GM12878 (cell line): Measurements from ENCODE around the gene PHF21B. TPM values are rescaled to one million over a fixed set of nuclear protein-coding genes. Genes with fewer than 3 reads are reported as not detected.

Experiments
- ATAC-seq: fragments of 200-7000 bp; cut with Tn5 transposase; 3 replicates; pipeline ENCODE4 v1.9.1; 2020; ENCODE audit warnings: mild to moderate bottlenecking, moderate library complexity
- BruUV-seq: library from RNA; stranded (reverse); fragments of 400-500 nt; replicated peaks from 2 replicates; lab custom pipeline; 2021; lab: Mats Ljungman, UMichigan
- CTCF ChIA-PET: fragments of 300-600 bp; sonication (Branson Sonifier 250); formaldehyde crosslinking; extraction: SDS; loops from one replicate; lab custom pipeline; 2021; ENCODE audit warnings: inconsistent platforms; lab: Yijun Ruan, JAX
- POLR2A ChIA-PET: fragments of 350-600 bp; formaldehyde crosslinking; extraction: SDS; loops from one replicate; lab custom pipeline; 2021; ENCODE audit warnings: inconsistent platforms; lab: Charles Lee
- RAD21 ChIA-PET: fragments of 300-600 bp; sonication (Branson Sonifier 250); formaldehyde crosslinking; loops from one replicate; lab custom pipeline; 2023; ENCODE audit warnings: antibody characterized with exemption; ENCODE audit not compliant: unreplicated experiment; lab: Charles Lee
- SMC1A ChIA-PET: fragments of 300-600 bp; sonication (Branson Sonifier 250); formaldehyde crosslinking; loops from one replicate; lab custom pipeline; 2023; ENCODE audit not compliant: unreplicated experiment, uncharacterized antibody; lab: Charles Lee
- DNase-seq: peaks from one replicate; pipeline ENCODE4 v3.0.0-alpha.2; 2011; ENCODE audit warnings: low read depth, low spot score
- FAIRE-seq: peaks from 3 replicates; lab custom pipeline; 2011; peaks lifted over from hg19 to GRCh38; lab: Jason Lieb, UNC
- H2AFZ ChIP-seq: 2 replicates; pipeline ENCODE4 v1.6.0; 2011; ENCODE audit warnings: low read depth, low read length, control low read depth; ENCODE audit not compliant: control insufficient read depth
- H3K27ac ChIP-seq: 2 replicates; pipeline ENCODE4 v1.5.1; 2011; ENCODE audit warnings: control low read depth; ENCODE audit not compliant: control insufficient read depth, insufficient read depth
- H3K27me3 ChIP-seq, 2 experiments: replicated peaks in 1 of 2; 2 replicates each; pipeline versions ENCODE4 v1.6.0 to v1.6.1; 2011; ENCODE audit warnings: low read length in 1 of 2; ENCODE audit not compliant: control insufficient read depth in 2 of 2, insufficient read depth in 2 of 2
- H3K36me3 ChIP-seq, 2 experiments: 2 replicates each; pipeline ENCODE4 v1.5.1; 2011; ENCODE audit warnings: low read length in 1 of 2; ENCODE audit not compliant: control insufficient read depth in 2 of 2, insufficient read depth in 2 of 2
- H3K4me1 ChIP-seq: 2 replicates; pipeline ENCODE4 v1.6.1; 2011; ENCODE audit warnings: mild to moderate bottlenecking, low read length, moderate library complexity, mixed read lengths; ENCODE audit not compliant: control insufficient read depth, insufficient read depth
- H3K4me2 ChIP-seq: 2 replicates; pipeline ENCODE4 v1.6.0; 2011; ENCODE audit warnings: control low read depth; ENCODE audit not compliant: control insufficient read depth, insufficient read depth
- H3K4me3 ChIP-seq: fragments of 200-600 bp; sonication (generic); 2 replicates; pipeline ENCODE4 v1.5.1; 2016
- H3K79me2 ChIP-seq: 2 replicates; pipeline ENCODE4 v1.6.0; 2011; ENCODE audit warnings: low read length; ENCODE audit not compliant: control insufficient read depth, insufficient read depth
- H3K9ac ChIP-seq: 2 replicates; pipeline ENCODE4 v1.8.0; 2011; ENCODE audit warnings: low read length, control low read depth, mixed read lengths; ENCODE audit not compliant: control insufficient read depth, insufficient read depth
- H3K9me3 ChIP-seq: replicated peaks from 3 replicates; pipeline ENCODE4 v1.5.1; 2011; ENCODE audit warnings: mild to moderate bottlenecking, low read length; ENCODE audit not compliant: control insufficient read depth, insufficient read depth
- H4K20me1 ChIP-seq: 2 replicates; pipeline ENCODE4 v1.6.0; 2011; ENCODE audit not compliant: control insufficient read depth, insufficient read depth
- BHLHE40 ChIP-seq, 2 experiments: fragments of 450-650 bp in 1 of 2; IDR thresholded peaks; 2 replicates each; pipeline ENCODE4 v1.6.1; 2011 to 2017; ENCODE audit warnings: low read depth in 2 of 2, borderline replicate concordance in 1 of 2, improper control_type of control experiment in 1 of 2, low read length in 1 of 2, mild to moderate bottlenecking in 1 of 2
- ELK1 ChIP-seq: IDR thresholded peaks from 2 replicates; pipeline ENCODE4 v1.6.1; 2012; ENCODE audit warnings: low read depth, low read length, improper control_type of control experiment
- EP300 ChIP-seq, 2 experiments: fragments of 150-350 bp in 1 of 2; IDR thresholded peaks; 2 replicates each; pipeline ENCODE4 v1.6.1; 2011 to 2012; ENCODE audit warnings: low read depth in 2 of 2, low read length in 2 of 2, borderline replicate concordance in 1 of 2, improper control_type of control experiment in 1 of 2, inconsistent platforms in 1 of 2; ENCODE audit not compliant: control insufficient read depth in 1 of 2
- FOXM1 ChIP-seq: IDR thresholded peaks from 2 replicates; pipeline ENCODE4 v1.6.1; 2012; ENCODE audit warnings: low read depth, mild to moderate bottlenecking, inconsistent platforms, low read length, moderate library complexity
- IRF4 ChIP-seq: IDR thresholded peaks from 2 replicates; pipeline ENCODE4 v1.6.1; 2011; ENCODE audit warnings: low read depth, low read length
- NKRF ChIP-seq: fragments of 450-650 bp; conservative IDR thresholded peaks from 2 replicates; pipeline ENCODE4 v1.6.1; 2017; ENCODE audit warnings: mild to moderate bottlenecking, moderate library complexity
- SUZ12 ChIP-seq: fragments of 200-600 bp; sonication (generic); IDR thresholded peaks from one replicate; pipeline ENCODE4 v1.6.1; 2018; ENCODE audit warnings: antibody characterized with exemption, mild to moderate bottlenecking; ENCODE audit not compliant: unreplicated experiment
- ZNF207 ChIP-seq: fragments of 450-650 bp; IDR thresholded peaks from 2 replicates; pipeline ENCODE4 v1.6.1; 2014; ENCODE audit warnings: antibody characterized with exemption, mild to moderate bottlenecking, borderline replicate concordance
- ZSCAN29 ChIP-seq: fragments of 450-650 bp; IDR thresholded peaks from 2 replicates; pipeline ENCODE4 v1.6.1; 2017; ENCODE audit warnings: mild to moderate bottlenecking, moderate library complexity
- WGBS: methylation state at CpG from one replicate; pipeline ENCODE4 v1.1.6; 2016; ENCODE audit warnings: low lambda C conversion rate; ENCODE audit not compliant: insufficient replicate concordance, insufficient coverage; ENCODE audit errors: missing lambda C conversion rate; 5-methylcytosine and 5-hydroxymethylcytosine counted together
- in situ Hi-C: fragments of 300-500 bp; cut with MboI; formaldehyde crosslinking; loops from 9 replicates; pipeline ENCODE4 v1.14.3; 2018; ENCODE audit warnings: mixed read lengths
- intact Hi-C: fragments of 100-400 bp; cut with micrococcal nuclease; formaldehyde crosslinking; loops from one replicate; pipeline ENCODE4 v1.14.2; 2022; ENCODE audit not compliant: unreplicated experiment
- polyA plus RNA-seq, 11 experiments: library from polyadenylated mRNA; depleted of rRNA in 4 of 11; unstranded in 6 of 11; stranded (reverse) in 5 of 11; fragments of >200 nt; fragmentation: Nextera tagmentation in 4 of 11; fragmentation: Illumina TruSeq in 1 of 11; extraction: Ambion mirVana in 4 of 11; extraction: Trizol in 1 of 11; gene quantifications; 1 replicate in 1 of 11; 2 replicates in 10 of 11; pipeline versions ENCODE4 v1.2.1 to v1.2.3, GENCODE V29; 2011 to 2016; ENCODE audit warnings: inconsistent platforms in 2 of 11, missing spikeins in 2 of 11, low read depth in 1 of 11
- total RNA-seq, 4 experiments: library from RNA; depleted of rRNA in 3 of 4; stranded (reverse); fragments of >200 nt in 3 of 4; fragmentation: Illumina TruSeq in 1 of 4; extraction: Trizol in 1 of 4; gene quantifications; 2 replicates each; pipeline versions ENCODE4 v1.2.1 to v1.2.3, GENCODE V29; 2013 to 2021
- TF ChIP-seq, protein P1 (sequence below): IDR thresholded peaks from 2 replicates; pipeline ENCODE4 v1.6.1; 2011; ENCODE audit warnings: low read depth, low read length, improper control_type of control experiment, borderline replicate concordance
- TF ChIP-seq, protein P2 (sequence below), 3 experiments: IDR thresholded peaks in 2 of 3; conservative IDR thresholded peaks in 1 of 3; 2 replicates each; pipeline ENCODE4 v1.5.1; 2011; ENCODE audit warnings: low read depth in 3 of 3, low read length in 3 of 3, mild to moderate bottlenecking in 3 of 3, control low read depth in 2 of 3, moderate library complexity in 2 of 3, inconsistent platforms in 1 of 3, mixed read lengths in 1 of 3; ENCODE audit not compliant: control insufficient read depth in 2 of 3, insufficient read depth in 1 of 3; ENCODE audit errors: extremely low read depth in 1 of 3
- TF ChIP-seq, protein P3 (sequence below): fragments of 450-650 bp; IDR thresholded peaks from 2 replicates; pipeline ENCODE4 v1.6.1; 2017; ENCODE audit warnings: mild to moderate bottlenecking

The PHF21B gene
- total and polyA plus RNA-seq, 10 of the 15 experiments (the other 5 are each of a cell fraction or from before 2014, with no cell fraction given): 0.03 to 0.35 TPM; not detected in 8

- no peak overlapping the region for H3K9ac ChIP-seq
- no peak overlapping the region for H3K4me2 ChIP-seq
- H2AFZ ChIP-seq: no peak overlapping the region
- CTCF ChIA-PET: interaction anchor here (0.7 kb wide), 1 partner anchor 308 kb away, joined by 3 read pairs; no protein-coding TSS in a partner anchor
- no peaks in the 10 kb centered on the region for H3K9me3 ChIP-seq
- no peaks in the 10 kb centered on the region for H4K20me1 ChIP-seq
- no peaks in the 10 kb centered on the region for H3K36me3 ChIP-seq
- FAIRE-seq (no peak), DNase-seq (no peak), ATAC-seq (no peak)
- no peaks in the 10 kb centered on the region for H3K79me2 ChIP-seq
- no peak overlapping the region for H3K4me3 ChIP-seq
- POLR2A ChIA-PET: no interaction called here
- intact Hi-C loops (no loop called here), in situ Hi-C loops (no loop called here)
- H3K4me1 ChIP-seq: no peaks in the 10 kb centered on the region; the same call in 1 of the 2 replicates
- H3K27me3 ChIP-seq: peaks cover 0 to 4% of the 10 kb centered on the region in 2 experiments; a peak in 2 of 4 replicates
- RAD21 ChIA-PET: no interaction called here
- H3K27ac ChIP-seq: no peak overlapping the region
- 44% methylated on average over 11 of the region's 11 CpGs for WGBS
- SMC1A ChIA-PET: no interaction called here
- BruUV-seq: no TSS peak
- no peak for TF ChIP-seq FOXM1
- no peak for TF ChIP-seq ZSCAN29
- TF ChIP-seq, protein P1, sequence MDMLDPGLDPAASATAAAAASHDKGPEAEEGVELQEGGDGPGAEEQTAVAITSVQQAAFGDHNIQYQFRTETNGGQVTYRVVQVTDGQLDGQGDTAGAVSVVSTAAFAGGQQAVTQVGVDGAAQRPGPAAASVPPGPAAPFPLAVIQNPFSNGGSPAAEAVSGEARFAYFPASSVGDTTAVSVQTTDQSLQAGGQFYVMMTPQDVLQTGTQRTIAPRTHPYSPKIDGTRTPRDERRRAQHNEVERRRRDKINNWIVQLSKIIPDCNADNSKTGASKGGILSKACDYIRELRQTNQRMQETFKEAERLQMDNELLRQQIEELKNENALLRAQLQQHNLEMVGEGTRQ: no peak
- no peak for TF ChIP-seq NKRF
- TF ChIP-seq EP300 (IDR thresholded peaks at IDR 0.05; ENCODE audit: borderline replicate concordance in 1 of 2, control insufficient read depth in 1 of 2, low read depth in 2 of 2, low read length in 2 of 2): no peak
- no peak for TF ChIP-seq ZNF207
- TF ChIP-seq BHLHE40 (IDR thresholded peaks at IDR 0.05; ENCODE audit: borderline replicate concordance in 1 of 2, low read depth in 2 of 2, low read length in 1 of 2): no peak
- TF ChIP-seq SUZ12: no peak
- TF ChIP-seq, protein P2, sequence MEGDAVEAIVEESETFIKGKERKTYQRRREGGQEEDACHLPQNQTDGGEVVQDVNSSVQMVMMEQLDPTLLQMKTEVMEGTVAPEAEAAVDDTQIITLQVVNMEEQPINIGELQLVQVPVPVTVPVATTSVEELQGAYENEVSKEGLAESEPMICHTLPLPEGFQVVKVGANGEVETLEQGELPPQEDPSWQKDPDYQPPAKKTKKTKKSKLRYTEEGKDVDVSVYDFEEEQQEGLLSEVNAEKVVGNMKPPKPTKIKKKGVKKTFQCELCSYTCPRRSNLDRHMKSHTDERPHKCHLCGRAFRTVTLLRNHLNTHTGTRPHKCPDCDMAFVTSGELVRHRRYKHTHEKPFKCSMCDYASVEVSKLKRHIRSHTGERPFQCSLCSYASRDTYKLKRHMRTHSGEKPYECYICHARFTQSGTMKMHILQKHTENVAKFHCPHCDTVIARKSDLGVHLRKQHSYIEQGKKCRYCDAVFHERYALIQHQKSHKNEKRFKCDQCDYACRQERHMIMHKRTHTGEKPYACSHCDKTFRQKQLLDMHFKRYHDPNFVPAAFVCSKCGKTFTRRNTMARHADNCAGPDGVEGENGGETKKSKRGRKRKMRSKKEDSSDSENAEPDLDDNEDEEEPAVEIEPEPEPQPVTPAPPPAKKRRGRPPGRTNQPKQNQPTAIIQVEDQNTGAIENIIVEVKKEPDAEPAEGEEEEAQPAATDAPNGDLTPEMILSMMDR (IDR thresholded peaks at IDR 0.05 in 2 of 3, conservative IDR thresholded peaks at IDR 0.05 in 1 of 3; ENCODE audit: control insufficient read depth in 2 of 3, extremely low read depth in 1 of 3, insufficient read depth in 1 of 3, low read depth in 3 of 3, low read length in 3 of 3): no peak
- TF ChIP-seq, protein P3, sequence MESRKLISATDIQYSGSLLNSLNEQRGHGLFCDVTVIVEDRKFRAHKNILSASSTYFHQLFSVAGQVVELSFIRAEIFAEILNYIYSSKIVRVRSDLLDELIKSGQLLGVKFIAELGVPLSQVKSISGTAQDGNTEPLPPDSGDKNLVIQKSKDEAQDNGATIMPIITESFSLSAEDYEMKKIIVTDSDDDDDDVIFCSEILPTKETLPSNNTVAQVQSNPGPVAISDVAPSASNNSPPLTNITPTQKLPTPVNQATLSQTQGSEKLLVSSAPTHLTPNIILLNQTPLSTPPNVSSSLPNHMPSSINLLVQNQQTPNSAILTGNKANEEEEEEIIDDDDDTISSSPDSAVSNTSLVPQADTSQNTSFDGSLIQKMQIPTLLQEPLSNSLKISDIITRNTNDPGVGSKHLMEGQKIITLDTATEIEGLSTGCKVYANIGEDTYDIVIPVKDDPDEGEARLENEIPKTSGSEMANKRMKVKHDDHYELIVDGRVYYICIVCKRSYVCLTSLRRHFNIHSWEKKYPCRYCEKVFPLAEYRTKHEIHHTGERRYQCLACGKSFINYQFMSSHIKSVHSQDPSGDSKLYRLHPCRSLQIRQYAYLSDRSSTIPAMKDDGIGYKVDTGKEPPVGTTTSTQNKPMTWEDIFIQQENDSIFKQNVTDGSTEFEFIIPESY: no peak
- TF ChIP-seq IRF4: no peak
- no peak for TF ChIP-seq ELK1
These were observed 77.3 kb downstream of the PHF21B start for GRCh38 chr22:44932493-44932892.
